ENCODE data around the gene AGMO.

AGMO gene

DNA sequence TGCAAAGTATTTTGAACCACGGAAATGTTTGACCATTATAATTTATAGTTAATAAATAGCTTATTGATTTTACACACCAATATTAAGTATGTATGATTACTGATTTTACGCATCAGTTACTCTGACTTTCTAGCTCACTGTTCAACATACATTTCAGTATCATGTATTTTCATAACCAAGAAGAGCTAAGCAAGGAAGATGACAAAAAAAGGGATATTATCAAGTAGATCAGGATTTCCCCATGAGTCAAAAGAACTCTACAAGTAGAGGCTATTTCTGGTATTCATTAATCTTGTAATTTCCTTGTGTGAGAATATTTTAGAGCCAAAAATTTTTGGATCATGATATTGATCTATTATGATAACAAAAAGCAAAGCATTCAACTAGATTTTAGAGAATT is 131.6 kb downstream of the AGMO start:
- in situ Hi-C loops (cut with HindIII; ENCODE audit: low pct_ligation_motif_present, low pct_unique_long_range_greater_than_20kb, low sequenced_read_pairs): no loop called here
- no peak for DNase-seq

DNA sequence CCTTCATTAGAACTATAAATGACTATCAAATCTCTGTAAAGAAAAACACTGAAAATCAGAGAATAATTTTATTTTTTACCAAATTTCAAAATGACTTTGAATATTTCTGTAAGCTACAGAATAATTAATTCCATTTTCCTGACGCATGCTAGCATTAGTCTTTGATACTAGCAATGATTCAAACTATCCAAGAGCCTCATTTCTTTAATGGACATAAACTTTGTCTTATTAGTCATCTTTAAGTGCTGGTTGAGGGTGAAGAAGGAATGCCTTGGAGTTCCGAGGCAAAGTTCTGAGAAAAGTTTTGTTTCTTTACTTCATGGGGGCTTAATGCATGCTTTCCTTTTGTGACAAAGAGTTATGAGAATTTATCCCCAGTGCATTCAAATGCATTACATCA is 137.3 kb downstream of the AGMO start:
- in situ Hi-C loops (cut with HindIII; ENCODE audit: low pct_ligation_motif_present, low pct_unique_long_range_greater_than_20kb, low sequenced_read_pairs): no loop called here

DNA sequence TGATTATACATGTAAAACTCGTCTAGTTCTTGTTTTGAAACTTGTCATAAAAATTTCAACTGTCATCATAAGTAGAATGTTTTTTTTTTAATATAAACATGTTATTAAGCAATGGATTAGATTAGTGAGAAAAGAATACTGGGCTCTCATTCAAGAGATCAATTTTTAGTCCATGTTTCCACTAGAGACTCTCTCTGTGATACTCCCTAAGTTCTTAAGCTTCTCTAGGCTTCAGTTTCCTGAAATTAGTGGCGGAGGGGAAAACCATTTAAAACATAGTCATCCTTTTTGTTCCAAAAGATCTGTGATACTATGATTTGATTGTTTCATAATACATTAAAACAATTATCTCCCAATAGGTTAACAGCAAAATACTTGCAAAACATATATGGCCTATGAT is 142.2 kb downstream of the AGMO start:
- in situ Hi-C loops (cut with HindIII; ENCODE audit: low pct_ligation_motif_present, low pct_unique_long_range_greater_than_20kb, low sequenced_read_pairs): no loop called here
- DNase-seq: no peak

More for the DNA sequence above, 137.3 kb downstream of the AGMO start:
- no peak for DNase-seq

- no peak for DNase-seq
- in situ Hi-C loops (cut with HindIII; ENCODE audit: low pct_ligation_motif_present, low pct_unique_long_range_greater_than_20kb, low sequenced_read_pairs): no loop called here
Measured at GRCh38 chr7:15418264-15418663, 143.6 kb downstream of the AGMO start.

GRCh38 chr7:15417341-15417988 is 144.3 kb downstream of the AGMO start:
- no peak for DNase-seq
- in situ Hi-C loops (cut with HindIII; ENCODE audit: low pct_ligation_motif_present, low pct_unique_long_range_greater_than_20kb, low sequenced_read_pairs): no loop called here

- DNase-seq: no peak
- in situ Hi-C loops (cut with HindIII; ENCODE audit: low pct_ligation_motif_present, low pct_unique_long_range_greater_than_20kb, low sequenced_read_pairs): no loop called here
Measured at GRCh38 chr7:15411019-15411418, 150.8 kb downstream of the AGMO start.

DNA sequence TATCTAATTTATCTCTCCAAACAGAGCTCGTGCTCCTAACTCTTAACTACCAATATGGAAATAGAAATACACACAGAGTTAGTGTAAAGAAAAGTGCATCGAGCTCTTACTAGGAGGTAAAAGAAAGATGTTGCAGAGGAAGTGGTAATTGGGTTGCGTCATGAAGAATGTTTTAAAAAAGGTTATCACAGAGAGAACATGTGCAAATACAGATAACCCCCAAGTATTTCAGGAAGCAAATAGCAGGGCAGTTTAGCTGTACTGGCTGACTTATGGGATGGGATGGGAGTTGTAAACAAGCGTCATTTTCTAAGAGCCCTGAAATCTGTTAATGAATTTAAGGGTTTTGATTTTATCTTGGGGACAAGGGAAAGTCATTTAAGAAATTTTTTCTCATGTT is 153.9 kb downstream of the AGMO start:
- DNase-seq: no peak
- in situ Hi-C loops (cut with HindIII; ENCODE audit: low pct_ligation_motif_present, low pct_unique_long_range_greater_than_20kb, low sequenced_read_pairs): no loop called here

GRCh38 chr7:15403751-15404150 is 158.1 kb downstream of the AGMO start:
- in situ Hi-C loops (cut with HindIII; ENCODE audit: low pct_ligation_motif_present, low pct_unique_long_range_greater_than_20kb, low sequenced_read_pairs): no loop called here
- no peak for DNase-seq

DNA sequence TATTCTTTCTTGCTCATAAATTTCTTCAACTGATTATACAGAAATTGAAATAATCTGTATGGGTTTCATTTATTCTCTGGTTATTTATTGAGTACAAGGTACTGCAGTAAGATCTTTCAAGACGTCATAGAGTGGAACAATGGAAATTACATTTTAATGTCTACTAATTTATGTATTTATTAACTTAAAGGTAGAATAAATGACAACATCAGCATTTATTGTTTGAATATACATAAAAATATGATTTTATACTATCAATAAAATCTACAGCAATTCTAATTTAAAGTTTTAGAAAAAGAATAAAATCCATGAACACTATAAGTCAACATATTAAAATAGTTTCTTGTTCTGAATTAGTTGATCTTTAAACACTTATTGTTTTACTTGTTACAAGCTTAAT is 158.5 kb downstream of the AGMO start:
- in situ Hi-C loops (cut with HindIII; ENCODE audit: low pct_ligation_motif_present, low pct_unique_long_range_greater_than_20kb, low sequenced_read_pairs): no loop called here
- no peak for DNase-seq

- in situ Hi-C loops (cut with HindIII; ENCODE audit: low pct_ligation_motif_present, low pct_unique_long_range_greater_than_20kb, low sequenced_read_pairs): no loop called here
Measured at GRCh38 chr7:15402436-15403136, 159.2 kb downstream of the AGMO start.

DNA sequence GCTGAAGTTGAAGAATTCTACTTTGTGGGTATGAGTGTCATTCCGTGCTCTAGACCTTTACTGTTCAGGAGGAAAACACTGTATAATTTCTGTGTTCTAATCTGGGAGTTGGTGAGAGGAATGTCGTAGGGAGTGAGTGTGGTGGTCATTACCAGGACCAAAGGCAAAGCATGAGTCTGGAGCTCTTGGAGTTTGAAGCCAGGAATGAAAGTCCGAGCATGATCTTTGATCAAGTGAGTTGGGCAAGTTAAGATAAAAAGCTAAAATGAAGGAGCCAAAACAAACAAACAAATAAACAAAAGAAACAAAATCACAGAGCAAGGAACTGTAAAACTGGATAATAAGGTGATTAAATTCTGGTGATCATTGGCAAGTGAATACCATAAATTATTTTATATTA is 161.4 kb downstream of the AGMO start:
- DNase-seq: no peak
- in situ Hi-C loops (cut with HindIII; ENCODE audit: low pct_ligation_motif_present, low pct_unique_long_range_greater_than_20kb, low sequenced_read_pairs): no loop called here

More at GRCh38 chr7:15402436-15403136, 159.2 kb downstream of the AGMO start:
- no peak for DNase-seq

DNA sequence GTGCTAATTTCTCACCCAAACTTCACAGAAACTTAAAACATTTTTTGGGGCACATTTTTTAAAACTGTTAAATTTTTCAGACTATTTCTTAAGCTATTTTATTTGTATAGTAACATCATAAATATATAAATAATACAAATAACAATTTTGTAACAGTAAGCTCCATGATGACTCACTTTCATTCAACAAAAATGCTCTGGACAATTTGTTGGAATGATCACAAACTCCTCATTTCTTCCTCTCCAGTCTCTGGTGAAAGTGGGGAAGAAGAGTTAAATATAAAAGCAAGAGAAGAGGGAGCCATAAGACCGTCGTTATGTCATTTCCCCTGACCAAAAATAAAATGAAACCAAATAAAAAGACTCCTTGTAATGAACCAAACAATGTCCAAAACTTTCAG is 162.4 kb downstream of the AGMO start:
- in situ Hi-C loops (cut with HindIII; ENCODE audit: low pct_ligation_motif_present, low pct_unique_long_range_greater_than_20kb, low sequenced_read_pairs): no loop called here
- DNase-seq: no peak

- DNase-seq: no peak
Measured at GRCh38 chr7:15397922-15398760, 163.7 kb downstream of the AGMO start.

DNA sequence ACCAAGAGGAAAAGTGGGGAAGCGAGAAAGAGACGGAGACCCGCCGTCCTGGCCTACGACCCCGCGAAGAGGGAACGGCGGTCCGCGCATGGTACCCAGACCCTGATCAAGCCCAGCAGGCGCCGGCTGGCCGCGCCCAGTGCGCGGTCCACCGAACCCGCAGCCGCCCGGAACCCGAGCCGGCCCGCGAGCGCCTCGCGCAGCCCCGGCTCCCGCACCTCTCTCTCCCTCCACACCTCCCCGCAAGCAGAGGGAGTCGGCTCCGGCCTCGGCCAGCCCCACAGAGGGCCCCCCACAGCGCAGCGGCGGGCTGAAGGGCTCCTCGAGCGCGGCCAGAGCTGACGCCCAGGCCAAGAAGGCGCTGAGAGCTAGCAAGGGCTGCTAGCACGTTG is 164.7 kb downstream of the AGMO start:
- DNase-seq: no peak
- in situ Hi-C loops (cut with HindIII; ENCODE audit: low pct_ligation_motif_present, low pct_unique_long_range_greater_than_20kb, low sequenced_read_pairs): no loop called here

More at GRCh38 chr7:15397922-15398760, 163.7 kb downstream of the AGMO start:
- in situ Hi-C loops (cut with HindIII; ENCODE audit: low pct_ligation_motif_present, low pct_unique_long_range_greater_than_20kb, low sequenced_read_pairs): no loop called here

DNA sequence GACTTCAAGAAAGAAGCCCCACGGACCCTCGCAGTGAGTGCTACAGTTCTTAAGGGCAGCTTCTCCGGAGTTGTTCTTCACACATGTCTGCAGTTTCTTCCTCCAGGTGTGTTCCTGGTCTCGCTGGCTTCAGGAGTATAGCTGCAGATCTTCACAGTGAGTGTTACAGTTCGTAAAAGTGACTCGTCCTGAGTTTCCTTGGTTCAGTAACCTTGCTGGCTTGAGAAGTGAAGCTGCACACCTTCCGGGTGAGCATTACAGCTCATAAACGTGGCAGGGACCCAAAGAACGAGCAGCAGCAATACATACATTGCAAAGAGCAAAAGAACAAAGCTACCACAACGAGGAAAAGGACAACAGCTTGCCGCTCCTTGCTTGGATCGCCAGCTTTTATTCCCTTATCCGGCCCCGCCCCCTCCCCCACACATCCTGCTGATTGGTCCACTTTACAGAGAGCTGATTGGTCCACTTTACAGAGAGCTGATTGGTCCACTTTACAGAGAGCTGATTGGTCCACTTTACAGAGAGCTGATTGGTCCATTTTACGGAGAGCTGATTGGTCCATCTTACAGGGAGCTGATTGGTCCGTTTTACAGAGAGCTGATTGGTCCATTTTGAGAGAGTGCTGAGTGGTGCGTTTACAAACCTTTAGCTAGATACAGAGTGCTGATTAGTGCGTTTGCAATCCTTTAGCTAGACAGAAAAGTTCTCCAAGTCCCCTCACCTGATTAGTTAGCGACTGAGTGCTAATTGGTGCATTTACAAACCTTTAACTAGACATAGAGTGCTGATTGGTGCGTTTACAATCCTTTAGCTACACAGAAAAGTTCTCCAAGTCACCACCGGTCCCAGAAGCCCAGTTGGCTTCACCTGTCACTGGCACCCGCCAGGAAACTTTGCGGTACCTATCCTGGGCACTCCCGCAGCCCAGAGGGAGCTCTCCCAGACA is 165.3 kb downstream of the AGMO start:
- DNase-seq: no peak
- in situ Hi-C loops (cut with HindIII; ENCODE audit: low pct_ligation_motif_present, low pct_unique_long_range_greater_than_20kb, low sequenced_read_pairs): no loop called here

GRCh38 chr7:15389073-15389472 is 172.7 kb downstream of the AGMO start:
- in situ Hi-C loops (cut with HindIII; ENCODE audit: low pct_ligation_motif_present, low pct_unique_long_range_greater_than_20kb, low sequenced_read_pairs): no loop called here
- no peak for DNase-seq

DNA sequence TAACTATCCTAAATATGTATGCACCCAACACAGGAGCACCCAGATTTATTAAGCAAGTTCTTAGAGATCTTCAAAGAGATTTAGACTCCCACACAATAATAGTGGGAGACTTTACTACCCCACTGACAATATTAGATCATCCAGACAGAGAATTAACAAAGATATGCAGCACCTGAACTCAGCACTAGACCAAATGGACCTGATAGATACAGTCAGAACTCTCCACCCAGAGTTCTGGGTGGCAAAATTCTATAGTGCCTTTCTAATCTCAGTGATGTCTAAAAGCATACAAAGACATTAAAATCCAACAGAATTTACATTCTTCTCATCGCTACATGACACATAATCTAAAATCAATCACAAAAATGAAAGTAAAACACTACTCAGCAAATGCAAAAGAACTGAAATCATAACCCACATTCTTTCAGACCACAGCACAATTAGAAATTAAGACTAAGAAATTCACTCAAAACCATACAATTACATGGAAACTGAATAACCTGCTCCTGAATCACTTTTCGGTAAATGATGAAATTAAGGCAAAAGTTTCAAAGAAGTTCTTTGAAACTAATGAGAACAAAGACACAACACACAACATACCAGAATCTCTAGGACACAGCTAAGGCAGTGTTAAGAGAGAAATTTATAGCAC is 183.2 kb downstream of the AGMO start:
- DNase-seq: no peak
- in situ Hi-C loops (cut with HindIII; ENCODE audit: low pct_ligation_motif_present, low pct_unique_long_range_greater_than_20kb, low sequenced_read_pairs): no loop called here

GRCh38 chr7:15376600-15376999 is 185.2 kb downstream of the AGMO start:
- in situ Hi-C loops (cut with HindIII; ENCODE audit: low pct_ligation_motif_present, low pct_unique_long_range_greater_than_20kb, low sequenced_read_pairs): no loop called here
- no peak for DNase-seq
